SW480 (cell line): ENCODE data around the gene UGT2B7.
"Not testable (repeated sequence)": the region's sequence is repeated elsewhere in the genome, so short reads cannot be mapped to it uniquely, and the experiment has no call there.

Experiments
- DNase-seq: peaks from one replicate; pipeline ENCODE4 v3.0.0-alpha.2; 2016; ENCODE audit warnings: low spot score

The UGT2B7 gene

GRCh38 chr4:69096111-69096656 is at the start of gene UGT2B7:
TSS of gene UGT2B7 (plus strand) at chr4:69096474. CDS start at chr4:69096521, 47 bp downstream.
- no peak for DNase-seq

- DNase-seq, result no peak
Observed at GRCh38 chr4:69049860-69050259, 46.4 kb upstream of the UGT2B7 start.

GRCh38 chr4:69050853-69051575 is 45.3 kb upstream of the UGT2B7 start:
- not testable (repeated sequence) for DNase-seq

- DNase-seq, result no peak
Observed at GRCh38 chr4:69051576-69051943, 44.7 kb upstream of the UGT2B7 start.

GRCh38 chr4:69053309-69053885 is 42.9 kb upstream of the UGT2B7 start:
- not testable (repeated sequence) for DNase-seq

GRCh38 chr4:69054033-69054432 is 42.2 kb upstream of the UGT2B7 start:
- not testable (repeated sequence) for DNase-seq

GRCh38 chr4:69054578-69055200 is 41.6 kb upstream of the UGT2B7 start:
- peak; percentile 21 for DNase-seq

- no peak for DNase-seq
Observed at GRCh38 chr4:69056150-69056549, 40.1 kb upstream of the UGT2B7 start.

GRCh38 chr4:69056921-69057550 is 39.2 kb upstream of the UGT2B7 start:
- DNase-seq, result no peak

- no peak for DNase-seq
Observed at GRCh38 chr4:69057620-69058409, 38.5 kb upstream of the UGT2B7 start.

- DNase-seq, result no peak
Observed at GRCh38 chr4:69058410-69059059, 37.7 kb upstream of the UGT2B7 start.

GRCh38 chr4:69060651-69061308 is 35.5 kb upstream of the UGT2B7 start:
- no peak for DNase-seq

GRCh38 chr4:69064391-69064790 is 31.9 kb upstream of the UGT2B7 start:
- DNase-seq, result no peak

- DNase-seq, result no peak
Observed at GRCh38 chr4:69066945-69067344, 29.3 kb upstream of the UGT2B7 start.

GRCh38 chr4:69069085-69069484 is 27.2 kb upstream of the UGT2B7 start:
- no peak for DNase-seq

GRCh38 chr4:69070590-69070989 is 25.7 kb upstream of the UGT2B7 start:
- no peak for DNase-seq

GRCh38 chr4:69071286-69071685 is 25.0 kb upstream of the UGT2B7 start:
- DNase-seq, result no peak

- DNase-seq, result no peak
Observed at GRCh38 chr4:69073375-69073774, 22.9 kb upstream of the UGT2B7 start.

- DNase-seq, result no peak
Observed at GRCh38 chr4:69075061-69075792, 21.0 kb upstream of the UGT2B7 start.

- DNase-seq, result no peak
Observed at GRCh38 chr4:69078852-69079251, 17.4 kb upstream of the UGT2B7 start.
